BE2C (cell line): Measurements from ENCODE around the gene WLS.

ENCODE experiments used
- DNase-seq: peaks from one replicate; pipeline ENCODE4 v3.0.0-alpha.2; 2020
- H3K27me3 ChIP-seq: fragments of 250-450 bp; sonication (Bioruptor Pico); 2 replicates; pipeline ENCODE4 v1.5.1; 2020; ENCODE audit warnings: mild to moderate bottlenecking
- H3K36me3 ChIP-seq: fragments of 250-450 bp; sonication (Bioruptor Pico); 2 replicates; pipeline ENCODE4 v1.5.1; 2020; ENCODE audit warnings: mild to moderate bottlenecking
- H3K4me1 ChIP-seq: fragments of 250-450 bp; sonication (Bioruptor Pico); 2 replicates; pipeline ENCODE4 v1.5.1; 2020
- H3K4me3 ChIP-seq: 2 replicates; pipeline ENCODE4 v1.5.1; 2011; ENCODE audit warnings: low read depth, low read length
- H3K9me3 ChIP-seq: fragments of 250-450 bp; sonication (Bioruptor Pico); 2 replicates; pipeline ENCODE4 v1.5.1; 2020
- TF ChIP-seq, protein P1 (sequence below): IDR thresholded peaks from 2 replicates; pipeline ENCODE4 v1.5.1; 2012; ENCODE audit warnings: mild to moderate bottlenecking, low read depth, low read length

WLS gene

DNA sequence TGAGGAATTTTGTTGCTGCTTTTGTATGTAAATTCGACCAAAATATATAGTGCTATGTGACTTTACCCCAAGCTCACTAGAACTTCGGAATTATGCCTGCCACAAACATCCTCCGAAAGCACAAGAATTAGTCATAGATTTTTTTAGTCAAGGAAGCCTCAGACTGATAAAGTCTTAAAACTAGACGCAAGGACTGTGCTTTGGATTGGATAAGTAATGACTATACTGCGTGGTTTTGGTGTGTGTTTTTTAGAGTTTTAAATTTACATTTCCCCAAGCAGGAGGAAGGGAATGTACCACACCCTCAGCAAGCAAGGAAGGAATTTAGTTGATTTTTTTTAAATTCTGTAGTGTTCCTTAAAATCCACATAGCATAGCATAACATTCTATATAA is 10.3 kb downstream of the WLS start:
- no peak for DNase-seq
- Histone ChIP-seq H3K27me3 (no peaks in the 10 kb centered on the region), H3K9me3 (no peaks in the 10 kb centered on the region), H3K36me3 (no peaks in the 10 kb centered on the region), H3K4me3 (no peak overlapping the region), H3K4me1 (no peaks in the 10 kb centered on the region)
- TF ChIP-seq, protein P1, sequence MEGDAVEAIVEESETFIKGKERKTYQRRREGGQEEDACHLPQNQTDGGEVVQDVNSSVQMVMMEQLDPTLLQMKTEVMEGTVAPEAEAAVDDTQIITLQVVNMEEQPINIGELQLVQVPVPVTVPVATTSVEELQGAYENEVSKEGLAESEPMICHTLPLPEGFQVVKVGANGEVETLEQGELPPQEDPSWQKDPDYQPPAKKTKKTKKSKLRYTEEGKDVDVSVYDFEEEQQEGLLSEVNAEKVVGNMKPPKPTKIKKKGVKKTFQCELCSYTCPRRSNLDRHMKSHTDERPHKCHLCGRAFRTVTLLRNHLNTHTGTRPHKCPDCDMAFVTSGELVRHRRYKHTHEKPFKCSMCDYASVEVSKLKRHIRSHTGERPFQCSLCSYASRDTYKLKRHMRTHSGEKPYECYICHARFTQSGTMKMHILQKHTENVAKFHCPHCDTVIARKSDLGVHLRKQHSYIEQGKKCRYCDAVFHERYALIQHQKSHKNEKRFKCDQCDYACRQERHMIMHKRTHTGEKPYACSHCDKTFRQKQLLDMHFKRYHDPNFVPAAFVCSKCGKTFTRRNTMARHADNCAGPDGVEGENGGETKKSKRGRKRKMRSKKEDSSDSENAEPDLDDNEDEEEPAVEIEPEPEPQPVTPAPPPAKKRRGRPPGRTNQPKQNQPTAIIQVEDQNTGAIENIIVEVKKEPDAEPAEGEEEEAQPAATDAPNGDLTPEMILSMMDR = no peak

DNA sequence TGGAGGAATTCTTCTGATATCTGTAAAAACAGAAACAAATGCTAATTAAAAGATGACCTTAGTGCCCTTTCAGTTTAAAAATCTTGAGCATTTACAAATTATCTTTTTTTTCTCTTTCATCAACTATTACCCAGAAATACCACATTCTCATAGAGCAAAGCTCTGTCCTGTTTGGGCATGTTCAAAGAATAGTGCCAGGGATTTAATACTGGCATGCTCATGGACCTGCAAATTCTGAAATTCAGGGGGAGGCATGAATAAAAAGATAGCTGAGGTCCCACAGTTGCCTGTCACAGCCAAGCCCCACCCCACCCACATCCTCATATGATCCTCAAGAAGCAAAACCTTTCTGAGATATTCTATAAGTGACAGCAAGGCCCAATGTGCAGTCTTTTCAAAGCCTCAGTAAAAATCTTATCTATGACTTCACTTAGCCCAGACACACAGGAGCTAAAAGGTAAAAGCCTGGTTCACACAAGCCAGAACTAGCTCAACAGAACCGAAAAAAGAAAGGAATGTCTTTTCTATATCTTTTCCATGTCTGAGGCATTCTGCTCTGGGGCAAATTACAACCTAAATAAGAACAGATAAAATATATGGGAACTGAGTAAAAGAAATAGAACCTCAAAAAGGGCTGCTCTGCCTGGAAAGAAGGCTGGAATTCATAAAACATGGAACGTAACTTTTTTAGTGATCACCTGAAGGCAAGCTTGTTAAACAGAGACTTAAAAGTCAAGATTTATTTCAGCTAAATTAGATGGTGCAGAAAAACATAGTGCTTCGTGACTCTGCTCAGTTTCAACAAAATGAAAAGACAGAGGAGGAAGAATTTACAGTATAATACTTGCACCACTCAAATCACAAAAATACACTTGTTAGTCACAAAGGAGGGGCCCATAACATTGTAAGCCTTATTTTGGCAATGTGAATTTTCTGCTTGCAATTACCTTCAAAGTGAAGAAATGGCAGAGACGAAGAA is 11.0 kb downstream of the WLS start:
- H3K36me3 ChIP-seq = no peaks in the 10 kb centered on the region
- H3K4me1 ChIP-seq = no peaks in the 10 kb centered on the region
- no peaks in the 10 kb centered on the region for H3K27me3 ChIP-seq
- DNase-seq = no peak
- H3K4me3 ChIP-seq = no peak overlapping the region
- no peaks in the 10 kb centered on the region for H3K9me3 ChIP-seq
- TF ChIP-seq, protein P1 = no peak

DNA sequence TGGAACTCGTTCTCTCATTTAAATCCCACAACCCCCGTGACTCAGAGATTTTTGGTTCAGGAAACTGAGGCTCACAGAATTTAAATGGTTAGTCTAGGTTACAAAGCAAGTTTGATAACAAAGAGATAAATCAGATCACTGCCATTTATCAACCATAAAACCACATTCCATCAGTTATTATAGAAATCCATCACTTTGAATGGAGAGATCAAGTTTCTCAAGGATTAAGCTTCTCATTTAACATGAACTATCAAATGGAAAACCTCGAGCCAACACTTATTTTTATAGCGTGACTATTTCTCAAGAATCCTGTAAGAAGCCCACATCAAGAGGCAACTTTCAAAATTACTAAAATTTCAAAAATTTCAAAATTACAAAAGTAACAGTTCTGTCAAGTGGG is 11.9 kb downstream of the WLS start:
- TF ChIP-seq, protein P1 = no peak
- H3K9me3 ChIP-seq = no peaks in the 10 kb centered on the region
- DNase-seq = no peak
- H3K36me3 ChIP-seq = no peaks in the 10 kb centered on the region
- H3K4me3 ChIP-seq = no peak overlapping the region
- no peaks in the 10 kb centered on the region for H3K4me1 ChIP-seq
- no peaks in the 10 kb centered on the region for H3K27me3 ChIP-seq

DNA sequence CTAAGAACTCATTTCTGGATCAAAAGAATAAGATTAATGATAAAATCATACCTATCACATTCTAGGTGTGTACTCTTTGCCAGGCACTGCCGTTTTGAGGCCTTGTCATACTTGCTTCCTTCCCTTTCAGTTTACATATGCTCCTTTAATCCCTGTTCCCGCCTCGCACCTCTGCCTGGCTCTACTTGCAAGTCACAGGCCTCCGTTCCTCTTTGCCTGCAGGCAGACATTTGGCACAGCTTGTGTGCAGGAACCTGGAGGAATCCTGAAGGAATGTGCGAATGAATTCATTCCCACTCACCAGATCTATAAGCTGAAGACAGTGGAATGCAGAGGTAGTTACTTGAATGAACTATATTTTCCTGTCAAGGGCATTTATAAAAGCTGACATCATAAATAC is 13.8 kb downstream of the WLS start:
- Histone ChIP-seq H3K27me3 (no peaks in the 10 kb centered on the region), H3K36me3 (no peaks in the 10 kb centered on the region), H3K4me3 (no peak overlapping the region), H3K9me3 (no peaks in the 10 kb centered on the region), H3K4me1 (no peaks in the 10 kb centered on the region; the same call in 1 of the 2 replicates)
- DNase-seq = no peak
- TF ChIP-seq, protein P1 = no peak

DNA sequence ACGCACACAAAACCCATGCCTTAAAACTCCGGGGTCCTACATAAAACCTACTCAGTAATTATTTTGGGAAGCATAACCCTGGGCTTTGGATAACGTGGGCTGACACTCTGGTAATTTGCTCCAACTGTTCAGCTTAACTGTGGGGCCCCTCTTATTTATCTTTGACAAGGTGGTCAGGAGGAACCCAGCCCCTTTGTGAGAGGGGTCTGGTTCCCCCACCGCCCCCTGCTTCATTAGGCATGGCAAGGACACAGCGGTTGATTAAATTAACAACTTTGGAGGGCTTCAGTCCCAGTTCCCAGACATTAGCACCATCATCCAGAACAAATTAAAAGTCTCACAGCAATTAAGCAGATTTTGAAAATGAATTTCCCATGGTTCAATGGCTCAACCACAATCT is 14.7 kb downstream of the WLS start:
- Histone ChIP-seq H3K4me1 (no peaks in the 10 kb centered on the region; the same call in 1 of the 2 replicates), H3K4me3 (no peak overlapping the region), H3K27me3 (no peaks in the 10 kb centered on the region), H3K9me3 (no peaks in the 10 kb centered on the region), H3K36me3 (no peaks in the 10 kb centered on the region)
- no peak for DNase-seq
- TF ChIP-seq, protein P1 = no peak

DNA sequence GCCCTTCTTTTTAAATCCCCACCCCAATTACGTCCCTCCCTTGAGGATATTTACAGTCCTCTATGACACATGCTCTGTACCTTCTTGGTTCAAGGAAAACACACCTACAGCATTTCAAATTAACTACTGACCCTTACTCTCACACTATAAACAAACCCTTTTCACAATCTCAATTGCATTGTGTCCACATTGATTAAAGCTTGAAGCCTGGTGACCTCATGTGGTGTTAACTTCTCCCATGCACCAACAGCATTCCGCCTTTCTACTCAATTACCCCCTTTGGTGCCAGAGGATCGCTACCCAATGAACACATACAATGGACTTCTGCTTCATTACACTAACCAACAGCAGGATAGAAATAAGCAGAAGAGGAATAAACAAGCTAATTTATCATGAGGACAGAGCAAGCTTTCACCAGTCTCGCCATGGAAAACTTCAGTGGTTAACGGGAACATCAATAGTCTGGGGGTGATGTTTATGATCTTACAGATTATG is 15.2 kb downstream of the WLS start:
- H3K36me3 ChIP-seq = no peaks in the 10 kb centered on the region
- TF ChIP-seq, protein P1 = no peak

More for the DNA sequence above, 15.2 kb downstream of the WLS start:
- Histone ChIP-seq H3K4me1 (no peaks in the 10 kb centered on the region; the same call in 1 of the 2 replicates), H3K27me3 (no peaks in the 10 kb centered on the region), H3K9me3 (no peaks in the 10 kb centered on the region), H3K4me3 (no peak overlapping the region)
- no peak for DNase-seq
